HUES6 (cell line): ENCODE data around the gene INO80D.
A peak's percentile ranks its signal among the peaks of the same experiment; 100 is the strongest.
"Not testable (repeated sequence)": the region's sequence is repeated elsewhere in the genome, so short reads cannot be mapped to it uniquely, and the experiment has no call there.

Source experiments
- H3K27ac ChIP-seq: 2 replicates; pipeline ENCODE4 v1.7.0; 2013; ENCODE audit warnings: low read depth, mild to moderate bottlenecking, low read length, inconsistent platforms
- H3K27me3 ChIP-seq: 2 replicates; pipeline ENCODE4 v1.6.1; 2013; ENCODE audit warnings: low read length; ENCODE audit not compliant: control insufficient read depth, insufficient read depth
- H3K36me3 ChIP-seq: 2 replicates; pipeline ENCODE4 v1.6.1; 2013; ENCODE audit warnings: low read length; ENCODE audit not compliant: control insufficient read depth, insufficient read depth
- H3K4me1 ChIP-seq: 2 replicates; pipeline ENCODE4 v1.6.1; 2013; ENCODE audit warnings: low read length; ENCODE audit not compliant: control insufficient read depth, insufficient read depth
- H3K4me3 ChIP-seq: 2 replicates; pipeline ENCODE4 v1.5.1; 2013; ENCODE audit warnings: low read depth, low read length
- H3K9ac ChIP-seq: one replicate; pipeline ENCODE4 v1.6.1; 2013; ENCODE audit warnings: mild to moderate bottlenecking, low read length
- H3K9me3 ChIP-seq: 2 replicates; pipeline ENCODE4 v1.6.1; 2013; ENCODE audit warnings: low read depth, low read length; ENCODE audit not compliant: control insufficient read depth, insufficient read depth

Gene INO80D, protein sequence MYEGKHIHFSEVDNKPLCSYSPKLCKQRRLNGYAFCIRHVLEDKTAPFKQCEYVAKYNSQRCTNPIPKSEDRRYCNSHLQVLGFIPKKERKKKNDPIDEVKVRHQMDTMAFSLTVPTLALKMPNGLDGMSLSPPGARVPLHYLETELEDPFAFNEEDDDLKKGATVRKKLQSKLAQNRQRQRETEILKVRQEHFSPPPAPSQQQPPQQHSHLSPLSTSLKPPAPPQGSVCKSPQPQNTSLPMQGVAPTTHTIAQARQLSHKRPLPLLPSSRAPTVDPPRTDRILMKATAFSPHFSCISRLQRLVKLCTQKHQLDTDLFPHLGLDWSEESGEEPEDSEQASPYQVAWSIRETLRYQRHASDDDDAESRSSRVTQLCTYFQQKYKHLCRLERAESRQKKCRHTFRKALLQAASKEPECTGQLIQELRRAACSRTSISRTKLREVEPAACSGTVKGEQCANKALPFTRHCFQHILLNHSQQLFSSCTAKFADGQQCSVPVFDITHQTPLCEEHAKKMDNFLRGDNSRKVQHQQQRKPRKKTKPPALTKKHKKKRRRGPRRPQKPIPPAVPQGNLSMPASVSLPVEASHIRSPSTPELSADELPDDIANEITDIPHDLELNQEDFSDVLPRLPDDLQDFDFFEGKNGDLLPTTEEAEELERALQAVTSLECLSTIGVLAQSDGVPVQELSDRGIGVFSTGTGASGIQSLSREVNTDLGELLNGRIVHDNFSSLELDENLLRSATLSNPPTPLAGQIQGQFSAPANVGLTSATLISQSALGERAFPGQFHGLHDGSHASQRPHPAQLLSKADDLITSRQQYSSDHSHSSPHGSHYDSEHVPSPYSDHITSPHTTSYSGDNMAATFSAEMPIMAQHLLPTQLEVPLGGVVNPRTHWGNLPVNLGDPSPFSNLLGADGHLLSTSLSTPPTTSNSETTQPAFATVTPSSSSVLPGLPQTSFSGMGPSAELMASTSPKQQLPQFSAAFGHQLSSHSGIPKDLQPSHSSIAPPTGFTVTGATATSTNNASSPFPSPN

DNA sequence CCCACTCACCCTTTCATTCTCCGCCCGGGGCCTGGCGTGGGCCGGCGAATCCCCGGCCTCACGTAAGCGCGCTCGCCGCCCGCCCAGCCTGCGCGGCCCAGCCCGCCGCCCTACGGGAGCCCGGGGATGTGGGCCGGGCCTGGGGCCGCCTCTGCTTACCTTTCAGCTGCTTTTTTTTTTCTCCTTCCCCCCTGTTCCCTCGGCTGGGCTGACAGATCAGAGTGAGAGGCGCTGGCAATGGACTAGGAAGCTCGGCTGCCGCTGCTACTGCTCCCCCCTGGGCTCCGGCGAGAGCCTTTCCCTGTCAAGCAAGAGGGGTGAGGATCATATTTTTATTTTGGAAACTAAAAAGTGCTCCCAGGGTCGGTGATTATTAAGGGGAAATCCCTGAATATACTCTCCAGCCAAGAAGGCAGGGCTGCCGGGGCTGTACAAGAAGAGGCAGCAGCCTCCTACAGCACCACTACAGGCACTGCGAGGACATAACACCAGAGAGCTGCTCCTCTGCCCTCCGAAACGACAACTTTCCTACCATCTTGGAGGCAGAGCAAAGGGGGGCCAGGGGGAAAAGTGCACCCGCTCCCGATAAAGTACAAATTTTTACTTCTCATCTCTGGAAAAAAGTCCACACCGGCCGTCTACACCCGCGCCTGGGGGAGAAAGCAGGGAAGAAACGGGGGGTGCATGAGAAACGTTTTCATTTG, at the start of gene INO80D:
INO80D (minus strand) TSS at position 433 of the 704 bp plus-strand sequence. CDS start 23,158 bp downstream, outside the sequence.
- peak within 1 kb of the TSS; percentile 97 for H3K9ac ChIP-seq
- H3K4me1 ChIP-seq: peaks cover 17% of the 10 kb centered on the region
- H3K36me3 ChIP-seq: peaks cover 10% of the 10 kb centered on the region; the same call in 1 of the 2 replicates
- H3K9me3 ChIP-seq: 0 out of 2 replicates have a peak, but pooled peaks cover 2% of the 10 kb centered on the region
- no peaks in the 10 kb centered on the region for H3K27me3 ChIP-seq
- peak within 1 kb of the TSS; percentile 94 for H3K27ac ChIP-seq
- H3K4me3 ChIP-seq: peak within 1 kb of the TSS; percentile 84

DNA sequence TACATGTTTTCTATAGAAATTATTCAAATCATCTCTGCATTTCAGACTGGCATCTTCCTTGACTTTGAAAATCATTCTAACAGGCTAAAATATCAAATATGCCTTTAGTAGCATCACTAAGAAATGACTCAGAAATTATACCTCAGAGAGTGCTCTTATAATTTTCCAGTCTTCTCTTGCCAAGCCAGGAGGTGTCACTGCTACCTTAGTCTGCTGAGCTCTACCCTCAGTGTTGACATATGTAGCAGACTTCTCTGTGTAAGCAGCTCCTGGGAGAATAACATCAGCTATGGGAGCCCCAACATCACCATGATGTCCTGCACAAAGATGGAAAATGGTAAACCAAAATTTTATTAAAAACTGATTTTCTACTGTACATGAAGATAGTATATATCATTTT, 41.7 kb upstream of the INO80D start:
- Histone ChIP-seq H3K27ac (no peak overlapping the region), H3K9ac (no peak overlapping the region), H3K4me1 (no peaks in the 10 kb centered on the region), H3K27me3 (no peaks in the 10 kb centered on the region), H3K9me3 (no peaks in the 10 kb centered on the region), H3K36me3 (peaks cover 88% of the 10 kb centered on the region), H3K4me3 (no peak overlapping the region)

DNA sequence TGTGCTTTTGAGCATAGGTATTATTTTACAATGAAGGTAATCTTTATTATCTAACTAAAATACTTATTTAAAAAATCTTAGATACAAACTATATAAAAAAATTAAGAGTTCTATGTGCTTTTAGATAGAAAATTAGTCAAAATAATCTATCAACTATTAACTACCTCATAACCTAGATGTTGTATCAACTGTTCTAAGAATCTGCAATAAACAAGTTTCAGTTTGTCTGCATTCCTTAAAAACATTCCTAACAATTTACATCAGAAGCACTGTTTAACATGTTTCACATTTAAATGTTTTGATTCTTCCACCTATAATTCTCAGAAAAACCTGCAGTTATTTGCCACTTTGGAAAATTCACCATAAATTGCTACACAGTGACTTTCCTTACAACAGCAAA, 39.9 kb upstream of the INO80D start:
- Histone ChIP-seq H3K4me1 (no peaks in the 10 kb centered on the region), H3K9me3 (no peaks in the 10 kb centered on the region), H3K9ac (no peak overlapping the region), H3K27me3 (no peaks in the 10 kb centered on the region), H3K36me3 (peaks cover 89% of the 10 kb centered on the region), H3K4me3 (no peak overlapping the region), H3K27ac (no peak overlapping the region)

DNA sequence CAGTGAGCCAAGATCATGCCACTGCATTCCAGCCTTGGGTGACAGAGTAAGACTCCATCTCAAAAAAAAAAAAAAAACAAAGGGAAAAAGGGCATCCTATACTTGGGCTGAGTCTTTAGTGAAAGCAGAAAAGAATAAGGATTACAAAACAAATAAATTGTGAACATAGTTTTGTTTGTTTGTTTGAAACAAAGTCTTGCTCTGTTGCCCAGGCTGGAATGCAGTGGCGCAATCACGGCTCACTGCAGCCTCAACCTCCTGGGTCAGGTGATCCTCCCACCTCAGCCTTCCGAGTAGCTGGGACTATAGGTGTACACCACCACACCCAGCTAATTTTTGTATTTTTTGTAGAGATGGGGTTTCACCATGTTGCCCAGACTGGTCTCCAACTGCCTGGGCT, 36.6 kb upstream of the INO80D start:
- H3K27ac ChIP-seq, H3K4me3 ChIP-seq, H3K27me3 ChIP-seq, H3K9me3 ChIP-seq, H3K9ac ChIP-seq, H3K4me1 ChIP-seq: not testable (repeated sequence)
- peaks cover 76% of the 10 kb centered on the region for H3K36me3 ChIP-seq

DNA sequence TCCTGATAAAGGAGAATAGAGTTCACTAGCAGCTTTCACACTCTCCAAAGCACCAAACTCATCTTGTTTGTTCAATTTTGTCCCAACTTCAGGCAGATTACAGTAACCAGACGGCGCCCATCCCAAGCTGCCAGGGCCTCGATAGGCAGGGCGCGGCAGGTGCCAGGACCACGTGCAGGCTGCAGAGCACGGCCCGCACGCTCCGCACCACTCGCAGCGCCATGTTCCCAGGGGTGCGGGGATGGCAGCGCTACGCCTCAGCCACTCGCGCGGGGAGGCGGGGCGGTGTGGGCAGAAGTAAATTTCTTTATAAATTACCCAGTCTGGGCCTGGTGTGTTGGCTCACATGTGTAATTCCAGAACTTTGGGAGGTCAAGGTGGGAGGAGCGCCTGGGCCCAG, 30.3 kb upstream of the INO80D start:
- Histone ChIP-seq H3K4me3 (no peak overlapping the region), H3K4me1 (no peaks in the 10 kb centered on the region), H3K9me3 (no peaks in the 10 kb centered on the region), H3K27me3 (no peaks in the 10 kb centered on the region), H3K36me3 (peaks cover 30% of the 10 kb centered on the region), H3K9ac (no peak overlapping the region), H3K27ac (no peak overlapping the region)

DNA sequence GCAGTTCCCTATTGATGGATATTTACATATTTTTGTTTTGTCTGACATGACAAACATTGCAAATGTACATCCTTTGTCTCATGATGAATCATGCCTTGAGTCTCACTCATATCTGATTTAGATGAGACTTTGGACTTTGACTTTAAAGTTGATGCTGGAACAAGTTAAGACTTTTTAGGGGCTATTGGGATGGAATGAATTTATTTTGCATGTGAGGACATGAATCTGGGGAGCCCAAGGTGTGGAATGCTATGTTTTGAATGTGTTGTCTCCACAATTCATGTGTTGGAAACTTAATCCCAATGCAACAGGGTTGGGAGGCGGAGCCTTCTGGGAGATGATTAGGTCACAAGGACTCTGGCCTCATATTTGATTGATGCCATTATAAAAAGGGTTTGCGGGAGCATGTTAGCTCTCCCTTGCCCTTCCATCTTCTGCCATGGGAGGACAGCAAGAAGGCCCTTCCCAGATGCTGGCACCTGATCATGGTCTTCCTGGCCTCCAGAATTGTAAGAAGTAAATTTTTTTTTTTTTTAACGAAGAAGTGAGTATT, 29.1 kb upstream of the INO80D start:
- Histone ChIP-seq H3K27ac (no peak overlapping the region), H3K9ac (no peak overlapping the region), H3K27me3 (no peaks in the 10 kb centered on the region), H3K4me1 (no peaks in the 10 kb centered on the region), H3K36me3 (peaks cover 19% of the 10 kb centered on the region), H3K9me3 (no peaks in the 10 kb centered on the region), H3K4me3 (no peak overlapping the region)

DNA sequence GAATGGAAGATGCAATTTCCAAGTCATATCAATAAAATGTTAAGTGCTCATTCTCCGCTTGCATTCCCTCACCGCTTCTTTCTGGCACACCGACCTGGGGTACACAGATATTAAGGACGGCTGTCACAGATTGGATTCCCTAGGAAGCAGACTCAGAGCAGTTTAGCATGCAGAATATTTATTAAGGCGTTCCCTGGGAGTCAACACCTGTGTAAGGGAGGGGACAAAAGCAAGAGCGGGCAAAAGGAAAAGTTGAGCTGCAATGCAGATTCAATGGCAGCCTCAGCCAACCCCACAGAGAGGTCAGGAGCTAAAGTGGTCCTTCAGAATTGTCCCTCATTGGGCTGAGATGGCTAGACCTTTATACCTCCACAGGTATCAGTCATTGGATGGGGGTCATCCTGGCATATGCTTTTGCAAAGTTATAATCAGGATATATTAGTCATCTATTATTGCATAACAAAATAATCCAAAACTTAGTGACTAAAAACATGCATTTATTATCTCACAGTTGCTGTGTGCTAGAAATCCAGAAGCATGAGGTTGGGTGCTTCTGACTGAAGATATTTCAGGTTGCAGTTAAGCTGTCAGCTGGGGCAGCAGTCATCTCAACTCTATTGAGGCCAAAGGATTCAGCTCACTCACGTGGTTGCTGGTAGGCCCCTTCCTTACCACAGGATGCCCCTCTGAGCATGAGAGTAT, 27.0 kb upstream of the INO80D start:
- Histone ChIP-seq H3K27ac (no peak overlapping the region), H3K4me1 (no peaks in the 10 kb centered on the region), H3K36me3 (peaks cover 14% of the 10 kb centered on the region), H3K4me3 (no peak overlapping the region), H3K9ac (no peak overlapping the region), H3K27me3 (no peaks in the 10 kb centered on the region), H3K9me3 (no peaks in the 10 kb centered on the region)

DNA sequence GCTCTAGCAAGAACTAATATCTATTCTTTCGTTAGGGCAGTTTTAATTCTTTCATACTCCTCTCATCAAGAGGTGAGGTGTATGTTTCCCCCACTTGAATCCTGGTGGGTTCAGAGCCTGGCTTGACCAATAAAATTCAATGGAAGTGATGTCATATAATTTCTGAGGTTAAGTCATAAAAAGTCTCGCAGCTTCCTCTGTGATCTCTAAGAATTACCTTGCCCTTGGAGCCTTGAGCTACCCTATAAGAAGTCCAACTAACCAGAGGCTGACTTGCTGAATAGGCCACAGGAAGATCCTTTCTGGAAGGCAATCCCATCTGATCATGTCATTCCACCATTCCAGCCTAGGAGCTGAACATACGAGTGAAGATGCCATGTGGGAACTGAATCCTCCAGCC, 26.1 kb upstream of the INO80D start:
- Histone ChIP-seq H3K4me3 (no peak overlapping the region), H3K27me3 (no peaks in the 10 kb centered on the region), H3K4me1 (no peaks in the 10 kb centered on the region), H3K27ac (no peak overlapping the region), H3K9me3 (no peaks in the 10 kb centered on the region), H3K36me3 (peaks cover 11% of the 10 kb centered on the region), H3K9ac (no peak overlapping the region)

DNA sequence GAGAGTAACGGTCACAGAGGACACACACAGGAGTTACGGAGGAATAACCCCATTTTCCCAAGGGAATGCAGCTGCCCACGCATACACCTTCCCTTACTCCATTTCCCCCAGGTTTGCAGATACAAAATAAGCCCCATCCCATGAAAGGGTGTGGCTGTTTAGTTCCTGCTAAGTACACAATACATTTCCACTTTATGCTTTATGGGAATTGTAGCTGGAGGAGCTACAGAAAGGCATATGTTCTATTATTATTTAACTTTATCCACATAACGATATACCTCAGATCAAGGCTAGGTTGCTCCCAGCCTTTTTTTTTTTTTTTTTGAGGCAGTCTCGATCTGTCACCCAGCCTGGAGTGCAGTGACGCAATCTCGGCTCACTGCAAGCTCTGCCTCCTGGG, 22.7 kb upstream of the INO80D start:
- Histone ChIP-seq H3K9ac (no peak overlapping the region), H3K9me3 (no peaks in the 10 kb centered on the region), H3K4me1 (no peaks in the 10 kb centered on the region), H3K4me3 (no peak overlapping the region), H3K27me3 (no peaks in the 10 kb centered on the region), H3K36me3 (no peaks in the 10 kb centered on the region), H3K27ac (no peak overlapping the region)

DNA sequence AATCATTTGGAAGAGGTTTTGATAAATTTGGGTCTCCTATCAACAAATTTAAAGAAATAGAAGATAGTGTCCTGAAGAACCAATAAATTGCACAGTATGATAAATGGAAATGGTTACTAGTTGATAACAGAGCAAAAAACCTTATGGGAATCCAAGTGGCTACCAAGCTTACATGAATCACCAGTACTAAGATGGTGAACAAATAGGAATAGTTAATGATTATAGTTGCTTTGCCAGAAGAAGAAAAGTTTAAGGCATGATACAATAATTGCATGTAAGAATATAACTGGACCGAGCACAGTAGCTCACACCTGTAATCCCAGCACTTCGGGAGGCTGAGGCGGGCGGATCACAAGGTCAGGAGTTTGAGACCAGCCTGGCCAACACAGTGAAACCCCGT, 19.6 kb upstream of the INO80D start:
- H3K9ac ChIP-seq: no peak overlapping the region
- H3K9me3 ChIP-seq: no peaks in the 10 kb centered on the region
- H3K27ac ChIP-seq: no peak overlapping the region
- H3K4me1 ChIP-seq: no peaks in the 10 kb centered on the region
- H3K27me3 ChIP-seq: no peaks in the 10 kb centered on the region
- no peak overlapping the region for H3K4me3 ChIP-seq
- H3K36me3 ChIP-seq: no peaks in the 10 kb centered on the region
